Left ventricle myocardium inferior (tissue), 1 donor: ENCODE measurements around the gene CYP4F22. TPM values are rescaled to one million over a fixed set of nuclear protein-coding genes. Genes with fewer than 3 reads are reported as not detected.

ENCODE experiments used
- DNase-seq: peaks from one replicate; pipeline ENCODE4 v3.0.0-alpha.2; 2020
- H3K27ac ChIP-seq: fragments of 200-600 bp; replicated peaks from 2 replicates; pipeline ENCODE4 v1.8.0; 2021
- H3K27me3 ChIP-seq: fragments of 200-600 bp; 2 replicates; pipeline ENCODE4 v1.8.0; 2021; ENCODE audit warnings: low read depth
- H3K36me3 ChIP-seq: fragments of 200-600 bp; 2 replicates; pipeline ENCODE4 v1.8.0; 2021
- H3K4me1 ChIP-seq: fragments of 200-600 bp; 2 replicates; pipeline ENCODE4 v1.8.0; 2021
- H3K4me3 ChIP-seq: fragments of 200-600 bp; 2 replicates; pipeline ENCODE4 v1.8.0; 2021; ENCODE audit warnings: mild to moderate bottlenecking, moderate library complexity
- H3K9me3 ChIP-seq: fragments of 200-600 bp; replicated peaks from 2 replicates; pipeline ENCODE4 v1.8.0; 2021
- intact Hi-C: fragments of 100-400 bp; cut with micrococcal nuclease; formaldehyde crosslinking; loops from one replicate; pipeline ENCODE4 v1.11.0; 2022
- total RNA-seq: library from RNA; stranded (reverse); fragmentation: NEBNext Ultra II Directional; extraction: Animal tissue kit (Norgen Biotek cat#: 25700); gene quantifications from one replicate; pipeline ENCODE4 v1.2.1, GENCODE V29; 2021
- TF ChIP-seq, protein P1 (sequence below): fragments of 200-600 bp; IDR thresholded peaks from 2 replicates; pipeline ENCODE4 v1.8.0; 2021; ENCODE audit warnings: antibody characterized with exemption, mild to moderate bottlenecking, borderline replicate concordance
- donor health status: DM: no; HTN: yes; CAD: no; lungs with severe emphysema.

Gene CYP4F22
- total RNA-seq, 1 donor from 2014 or later: not detected

DNA sequence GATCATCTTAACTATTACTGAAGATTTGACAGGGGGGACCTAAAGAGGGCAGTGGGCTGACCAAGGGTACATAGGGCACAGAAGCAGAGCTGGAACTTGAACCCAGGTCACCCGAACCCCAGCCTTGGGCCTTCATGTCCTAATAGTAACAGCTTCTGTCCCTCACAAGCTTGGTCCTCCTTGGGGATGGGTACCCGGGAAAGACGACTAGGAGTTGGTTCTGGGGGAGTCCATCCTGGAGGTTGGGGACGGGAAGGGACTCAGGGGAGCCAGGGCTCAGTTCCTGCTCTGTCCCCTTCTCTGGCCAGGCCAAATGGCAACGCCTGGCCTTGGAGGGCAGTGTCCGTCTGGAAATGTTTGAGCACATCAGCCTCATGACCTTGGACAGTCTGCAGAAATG lies 67.1 kb downstream of the CYP4F22 start:
- TF ChIP-seq, protein P1, sequence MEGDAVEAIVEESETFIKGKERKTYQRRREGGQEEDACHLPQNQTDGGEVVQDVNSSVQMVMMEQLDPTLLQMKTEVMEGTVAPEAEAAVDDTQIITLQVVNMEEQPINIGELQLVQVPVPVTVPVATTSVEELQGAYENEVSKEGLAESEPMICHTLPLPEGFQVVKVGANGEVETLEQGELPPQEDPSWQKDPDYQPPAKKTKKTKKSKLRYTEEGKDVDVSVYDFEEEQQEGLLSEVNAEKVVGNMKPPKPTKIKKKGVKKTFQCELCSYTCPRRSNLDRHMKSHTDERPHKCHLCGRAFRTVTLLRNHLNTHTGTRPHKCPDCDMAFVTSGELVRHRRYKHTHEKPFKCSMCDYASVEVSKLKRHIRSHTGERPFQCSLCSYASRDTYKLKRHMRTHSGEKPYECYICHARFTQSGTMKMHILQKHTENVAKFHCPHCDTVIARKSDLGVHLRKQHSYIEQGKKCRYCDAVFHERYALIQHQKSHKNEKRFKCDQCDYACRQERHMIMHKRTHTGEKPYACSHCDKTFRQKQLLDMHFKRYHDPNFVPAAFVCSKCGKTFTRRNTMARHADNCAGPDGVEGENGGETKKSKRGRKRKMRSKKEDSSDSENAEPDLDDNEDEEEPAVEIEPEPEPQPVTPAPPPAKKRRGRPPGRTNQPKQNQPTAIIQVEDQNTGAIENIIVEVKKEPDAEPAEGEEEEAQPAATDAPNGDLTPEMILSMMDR: no peak
- Histone ChIP-seq H3K4me3 (no peak overlapping the region), H3K27me3 (peaks cover 60% of the 10 kb centered on the region), H3K4me1 (no peaks in the 10 kb centered on the region), H3K27ac (no peak overlapping the region), H3K9me3 (no peaks in the 10 kb centered on the region), H3K36me3 (no peaks in the 10 kb centered on the region)
- intact Hi-C loops: no loop called here
- DNase-seq: no peak

DNA sequence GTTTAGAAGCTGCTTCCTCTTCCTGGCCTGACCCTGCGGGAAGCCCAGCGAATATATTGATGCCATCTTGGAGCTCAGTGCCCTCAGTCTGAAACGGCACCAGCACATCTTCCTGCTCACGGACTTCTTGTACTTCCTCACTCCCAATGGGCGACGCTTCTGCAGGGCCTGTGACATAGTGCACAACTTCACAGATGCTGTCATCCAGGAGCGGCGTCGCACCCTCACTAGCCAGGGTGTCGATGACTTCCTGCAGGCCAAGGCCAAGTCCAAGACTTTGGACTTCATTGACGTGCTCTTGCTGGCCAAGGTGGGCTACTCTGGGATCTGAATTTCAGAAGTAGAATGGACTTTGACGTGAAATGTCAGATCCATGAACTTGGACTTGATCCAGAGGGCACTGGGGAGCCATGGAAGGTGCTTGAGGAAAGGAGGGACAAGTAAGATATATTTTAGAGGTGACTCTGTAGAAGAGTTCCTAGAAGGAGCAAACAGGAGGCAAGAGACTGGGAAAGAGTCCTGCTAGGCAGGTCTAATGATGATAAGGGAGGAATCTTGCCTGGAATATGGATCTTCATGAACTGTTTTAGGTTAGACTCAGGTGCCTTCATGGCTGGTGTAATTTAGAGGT lies 68.3 kb downstream of the CYP4F22 start:
- Histone ChIP-seq H3K27ac (no peak overlapping the region), H3K4me1 (no peaks in the 10 kb centered on the region), H3K36me3 (no peaks in the 10 kb centered on the region), H3K9me3 (no peaks in the 10 kb centered on the region), H3K4me3 (no peak overlapping the region), H3K27me3 (peaks cover 62% of the 10 kb centered on the region)
- intact Hi-C loops: no loop called here
- no peak for DNase-seq
- TF ChIP-seq, protein P1: no peak

DNA sequence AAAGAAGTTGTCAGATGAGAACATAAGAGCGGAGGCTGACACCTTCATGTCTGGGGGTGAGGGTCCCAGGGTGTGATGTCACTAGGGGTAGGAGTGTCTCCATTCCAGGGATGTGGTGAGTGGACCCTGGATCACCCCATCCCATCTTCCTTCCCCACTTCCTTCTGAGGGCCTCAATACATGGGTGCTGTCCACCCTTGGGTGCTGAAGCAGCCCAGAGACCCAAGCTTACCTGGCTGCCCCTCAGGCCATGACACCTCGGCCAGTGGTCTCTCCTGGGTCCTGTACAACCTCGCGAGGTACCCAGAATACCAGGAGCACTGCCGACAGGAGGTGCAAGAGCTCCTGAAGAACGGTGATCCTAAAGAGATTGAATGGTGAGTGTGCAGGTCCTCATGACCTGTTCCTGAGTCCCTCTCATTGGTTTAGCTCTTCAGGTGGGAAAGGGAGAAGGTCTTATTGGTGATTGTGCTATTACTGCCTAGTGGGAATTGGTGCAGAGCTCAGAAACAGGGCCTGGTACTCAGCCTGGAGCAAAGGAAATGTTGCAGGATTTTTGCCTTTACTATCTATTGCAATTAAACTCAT lies 69.0 kb downstream of the CYP4F22 start:
- H3K4me3 ChIP-seq: no peak overlapping the region
- peaks cover 63% of the 10 kb centered on the region for H3K27me3 ChIP-seq
- H3K9me3 ChIP-seq: no peaks in the 10 kb centered on the region
- no peaks in the 10 kb centered on the region for H3K36me3 ChIP-seq
- no peak overlapping the region for H3K27ac ChIP-seq
- TF ChIP-seq, protein P1: no peak
- intact Hi-C loops: no loop called here
- H3K4me1 ChIP-seq: no peaks in the 10 kb centered on the region
- no peak for DNase-seq

DNA sequence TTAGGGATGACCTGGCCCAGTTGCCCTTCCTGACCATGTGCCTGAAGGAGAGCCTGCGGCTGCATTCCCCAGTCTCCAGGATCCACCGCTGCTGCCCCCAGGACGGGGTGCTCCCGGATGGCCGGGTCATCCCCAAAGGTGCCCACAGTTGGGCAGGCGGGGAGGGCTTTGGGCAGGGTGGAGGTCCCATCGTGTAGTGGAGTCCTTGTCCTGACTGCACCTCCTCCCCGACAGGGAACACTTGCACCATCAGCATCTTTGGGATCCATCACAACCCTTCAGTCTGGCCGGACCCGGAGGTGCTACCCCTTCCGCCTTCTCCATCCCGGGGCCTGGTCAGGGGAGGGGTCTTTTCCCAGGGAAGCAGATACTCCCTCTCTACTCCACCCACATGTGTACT lies 75.0 kb downstream of the CYP4F22 start:
- H3K4me3 ChIP-seq: no peak overlapping the region
- intact Hi-C loops: no loop called here
- peaks cover 78% of the 10 kb centered on the region for H3K27me3 ChIP-seq

DNA sequence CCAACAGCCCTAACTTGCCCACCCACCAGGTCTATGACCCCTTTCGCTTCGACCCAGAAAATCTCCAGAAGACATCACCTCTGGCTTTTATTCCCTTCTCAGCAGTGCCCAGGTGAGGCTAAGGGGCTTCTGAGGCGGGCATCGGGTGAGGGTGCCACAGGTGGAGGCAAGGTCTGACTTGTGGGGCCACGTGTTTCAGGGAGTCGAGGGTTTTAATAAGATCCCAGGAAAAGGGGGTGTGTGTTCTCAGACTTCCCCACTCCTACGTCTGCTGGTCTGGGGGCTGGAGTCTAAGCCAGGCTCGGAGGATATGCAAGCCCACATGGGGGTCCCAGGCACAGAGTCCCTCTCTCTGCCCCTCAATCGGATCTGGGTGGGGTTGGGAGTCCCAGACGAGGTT lies 75.8 kb downstream of the CYP4F22 start:
- intact Hi-C loops: no loop called here
- TF ChIP-seq, protein P1: no peak
- no peaks in the 10 kb centered on the region for H3K36me3 ChIP-seq
- H3K9me3 ChIP-seq: no peaks in the 10 kb centered on the region
- H3K27me3 ChIP-seq: peaks cover 80% of the 10 kb centered on the region
- peaks cover 4% of the 10 kb centered on the region for H3K4me1 ChIP-seq
- H3K4me3 ChIP-seq: no peak overlapping the region
- no peak for DNase-seq
- H3K27ac ChIP-seq: no peak overlapping the region

More for the DNA sequence above, 75.0 kb downstream of the CYP4F22 start:
- no peaks in the 10 kb centered on the region for H3K9me3 ChIP-seq
- DNase-seq: no peak
- H3K36me3 ChIP-seq: no peaks in the 10 kb centered on the region
- no peak overlapping the region for H3K27ac ChIP-seq
- H3K4me1 ChIP-seq: peaks cover 4% of the 10 kb centered on the region
- TF ChIP-seq, protein P1: no peak
